Cardiac fibroblast (primary cell): ENCODE results near the gene DOCK7.

ENCODE experiments used
- DNase-seq, 2 donors: peaks; one replicate each; pipeline versions ENCODE4 v3.0.0 to v3.0.0-alpha.2; 2010; ENCODE audit warnings: low read depth in 2 of 2
- H3K4me3 ChIP-seq, 2 donors: replicated peaks in 1 of 2; 1 replicate in 1 of 2; 2 replicates in 1 of 2; pipeline ENCODE4 v1.5.1; 2011; ENCODE audit warnings: low read depth in 2 of 2, low read length in 2 of 2, mild to moderate bottlenecking in 2 of 2, moderate library complexity in 1 of 2
- TF ChIP-seq, protein P1 (sequence below): IDR thresholded peaks from one replicate; pipeline ENCODE4 v1.5.1; 2011; ENCODE audit warnings: low read depth, mild to moderate bottlenecking, low read length, inconsistent platforms

Gene DOCK7

DNA sequence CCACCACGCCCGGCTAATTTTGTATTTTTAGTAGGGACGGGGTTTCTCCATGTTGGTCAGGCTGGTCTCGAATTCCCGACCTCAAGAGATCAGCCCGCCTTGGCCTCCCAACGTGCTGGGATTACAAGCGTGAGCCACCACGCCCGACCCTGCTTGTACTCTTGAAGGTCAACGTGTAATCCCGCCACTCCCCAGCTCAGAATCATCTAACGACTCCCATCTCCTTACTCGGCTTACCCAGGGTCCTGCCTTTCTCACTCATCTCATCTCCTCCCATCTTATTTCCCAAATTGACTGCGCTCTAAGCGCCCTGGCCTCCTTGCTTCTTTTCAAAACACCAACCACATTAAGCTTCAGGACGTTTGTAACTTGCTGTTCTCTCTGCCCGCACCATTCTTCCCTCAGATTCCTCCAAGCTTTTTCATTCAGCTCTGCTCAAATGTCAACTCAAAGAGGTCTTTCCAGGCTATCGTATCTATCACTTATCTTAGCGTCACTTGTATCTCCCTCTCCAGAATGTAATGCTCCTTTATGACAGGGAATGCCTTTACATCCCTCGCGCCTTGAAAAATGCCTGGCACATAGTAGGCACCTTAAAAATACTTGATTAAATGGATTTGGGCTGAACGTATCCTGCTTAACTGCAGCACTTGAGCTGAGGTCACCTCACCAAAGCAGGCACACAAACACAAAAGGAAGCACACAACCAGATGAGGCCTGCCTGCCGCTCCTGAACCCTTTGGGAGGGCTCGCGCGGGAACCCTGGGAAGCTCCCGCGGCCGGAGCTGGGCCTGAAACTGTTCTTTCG is 252.8 kb downstream of the DOCK7 start:
- TF ChIP-seq, protein P1, sequence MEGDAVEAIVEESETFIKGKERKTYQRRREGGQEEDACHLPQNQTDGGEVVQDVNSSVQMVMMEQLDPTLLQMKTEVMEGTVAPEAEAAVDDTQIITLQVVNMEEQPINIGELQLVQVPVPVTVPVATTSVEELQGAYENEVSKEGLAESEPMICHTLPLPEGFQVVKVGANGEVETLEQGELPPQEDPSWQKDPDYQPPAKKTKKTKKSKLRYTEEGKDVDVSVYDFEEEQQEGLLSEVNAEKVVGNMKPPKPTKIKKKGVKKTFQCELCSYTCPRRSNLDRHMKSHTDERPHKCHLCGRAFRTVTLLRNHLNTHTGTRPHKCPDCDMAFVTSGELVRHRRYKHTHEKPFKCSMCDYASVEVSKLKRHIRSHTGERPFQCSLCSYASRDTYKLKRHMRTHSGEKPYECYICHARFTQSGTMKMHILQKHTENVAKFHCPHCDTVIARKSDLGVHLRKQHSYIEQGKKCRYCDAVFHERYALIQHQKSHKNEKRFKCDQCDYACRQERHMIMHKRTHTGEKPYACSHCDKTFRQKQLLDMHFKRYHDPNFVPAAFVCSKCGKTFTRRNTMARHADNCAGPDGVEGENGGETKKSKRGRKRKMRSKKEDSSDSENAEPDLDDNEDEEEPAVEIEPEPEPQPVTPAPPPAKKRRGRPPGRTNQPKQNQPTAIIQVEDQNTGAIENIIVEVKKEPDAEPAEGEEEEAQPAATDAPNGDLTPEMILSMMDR, result no peak
- peak overlapping the region; percentile 89 to 93 for H3K4me3 ChIP-seq
- DNase-seq, result no peak

GRCh38 chr1:62434618-62435001 is 253.6 kb downstream of the DOCK7 start:
- TF ChIP-seq, protein P1, result no peak
- no peak for DNase-seq
- no peak overlapping the region for H3K4me3 ChIP-seq

GRCh38 chr1:62433861-62434617 is 254.1 kb downstream of the DOCK7 start:
- TF ChIP-seq, protein P1, result no peak
- no peak for DNase-seq
- no peak overlapping the region for H3K4me3 ChIP-seq

DNA sequence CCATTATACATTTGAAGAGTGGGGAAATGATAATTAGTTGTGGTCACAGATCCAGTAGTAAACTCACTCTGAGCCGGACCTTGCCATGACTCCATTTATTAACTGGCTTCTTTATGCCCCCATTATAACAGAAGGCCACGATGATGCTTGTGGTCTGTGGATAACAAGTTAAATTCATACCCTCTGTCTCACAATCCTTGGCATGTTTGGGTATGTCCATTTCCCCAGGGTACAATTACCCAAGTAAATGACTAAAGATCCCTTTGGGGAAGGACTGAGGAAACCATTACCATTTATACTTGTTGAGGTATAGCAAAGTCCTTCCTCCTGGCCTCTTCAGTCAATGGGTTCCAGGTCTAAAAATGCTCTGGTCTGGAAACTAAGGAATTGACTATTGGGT is 258.6 kb downstream of the DOCK7 start:
- no peak overlapping the region for H3K4me3 ChIP-seq
- TF ChIP-seq, protein P1, result no peak
- DNase-seq, result no peak

DNA sequence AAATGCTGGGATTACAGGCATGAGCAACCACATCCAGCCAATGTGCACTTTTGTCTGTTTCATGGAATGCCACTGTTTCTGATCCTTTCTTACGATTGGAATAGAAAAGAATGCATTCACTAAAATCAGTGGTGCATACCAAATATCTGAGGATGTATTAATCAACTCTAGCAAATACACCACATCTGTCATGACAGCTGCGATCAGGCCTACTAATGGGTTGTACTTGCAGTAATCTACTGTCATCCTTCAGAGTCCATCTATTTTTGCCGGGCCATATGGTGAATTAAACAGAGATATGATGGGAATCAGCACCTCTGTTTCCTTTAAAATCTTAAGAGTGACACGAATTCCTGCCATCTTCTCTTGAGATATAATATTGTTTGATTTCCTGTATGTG is 259.8 kb downstream of the DOCK7 start:
- TF ChIP-seq, protein P1, result no peak
- DNase-seq, result no peak
- no peak overlapping the region for H3K4me3 ChIP-seq

- H3K4me3 ChIP-seq, result no peak overlapping the region
- TF ChIP-seq, protein P1, result no peak
- no peak for DNase-seq
Measured at GRCh38 chr1:62426794-62427193, 261.4 kb downstream of the DOCK7 start.
